ENCODE results near the gene PTPRN2.

PTPRN2 gene

GRCh38 chr7:157754416-157754790 is 833.2 kb downstream of the PTPRN2 start:
- in situ Hi-C loops (cut with HindIII; ENCODE audit: low sequenced_read_pairs) = no loop called here

GRCh38 chr7:157753713-157754415 is 833.8 kb downstream of the PTPRN2 start:
- in situ Hi-C loops (cut with HindIII; ENCODE audit: low sequenced_read_pairs) = no loop called here

- in situ Hi-C loops (cut with HindIII; ENCODE audit: low sequenced_read_pairs) = no loop called here
These were observed 834.8 kb downstream of the PTPRN2 start for GRCh38 chr7:157752832-157753291.

GRCh38 chr7:157751951-157752673 is 835.5 kb downstream of the PTPRN2 start:
- in situ Hi-C loops (cut with HindIII; ENCODE audit: low sequenced_read_pairs) = no loop called here

GRCh38 chr7:157751406-157751805 is 836.2 kb downstream of the PTPRN2 start:
- in situ Hi-C loops (cut with HindIII; ENCODE audit: low sequenced_read_pairs) = no loop called here

- in situ Hi-C loops (cut with HindIII; ENCODE audit: low sequenced_read_pairs) = no loop called here
These were observed 837.3 kb downstream of the PTPRN2 start for GRCh38 chr7:157750291-157750690.

- in situ Hi-C loops (cut with HindIII; ENCODE audit: low sequenced_read_pairs) = no loop called here
These were observed 841.6 kb downstream of the PTPRN2 start for GRCh38 chr7:157745721-157746709.

GRCh38 chr7:157744786-157745601 is 842.6 kb downstream of the PTPRN2 start:
- in situ Hi-C loops (cut with HindIII; ENCODE audit: low sequenced_read_pairs) = no loop called here

GRCh38 chr7:157743781-157744525 is 843.7 kb downstream of the PTPRN2 start:
- in situ Hi-C loops (cut with HindIII; ENCODE audit: low sequenced_read_pairs) = no loop called here

GRCh38 chr7:157740251-157740798 is 847.3 kb downstream of the PTPRN2 start:
- in situ Hi-C loops (cut with HindIII; ENCODE audit: low sequenced_read_pairs) = no loop called here

GRCh38 chr7:157739650-157740049 is 848.0 kb downstream of the PTPRN2 start:
- in situ Hi-C loops (cut with HindIII; ENCODE audit: low sequenced_read_pairs) = no loop called here

GRCh38 chr7:157739031-157739430 is 848.6 kb downstream of the PTPRN2 start:
- in situ Hi-C loops (cut with HindIII; ENCODE audit: low sequenced_read_pairs) = no loop called here

- in situ Hi-C loops (cut with HindIII; ENCODE audit: low sequenced_read_pairs) = no loop called here
These were observed 849.6 kb downstream of the PTPRN2 start for GRCh38 chr7:157738066-157738460.

- in situ Hi-C loops (cut with HindIII; ENCODE audit: low sequenced_read_pairs) = no loop called here
These were observed 850.2 kb downstream of the PTPRN2 start for GRCh38 chr7:157737151-157738065.

- in situ Hi-C loops (cut with HindIII; ENCODE audit: low sequenced_read_pairs) = no loop called here
These were observed 851.3 kb downstream of the PTPRN2 start for GRCh38 chr7:157736341-157736740.

GRCh38 chr7:157735826-157736225 is 851.8 kb downstream of the PTPRN2 start:
- in situ Hi-C loops (cut with HindIII; ENCODE audit: low sequenced_read_pairs) = no loop called here

GRCh38 chr7:157734676-157735640 is 852.7 kb downstream of the PTPRN2 start:
- in situ Hi-C loops (cut with HindIII; ENCODE audit: low sequenced_read_pairs) = no loop called here
